Aorta (tissue), 5 donors: ENCODE data around the gene B3GALT5. TPM values are rescaled to one million over a fixed set of nuclear protein-coding genes. Genes with fewer than 3 reads are reported as not detected.

Source experiments
- ATAC-seq: fragments of 200-7000 bp; cut with Tn5 transposase; one replicate; pipeline ENCODE4 v1.9.1; 2022; ENCODE audit warnings: moderate library complexity; ENCODE audit not compliant: low FRiP score
- DNase-seq, 2 donors: peaks; one replicate each; pipeline ENCODE4 v3.0.0-alpha.2; 2020
- H3K27ac ChIP-seq, 2 donors: one replicate each; pipeline ENCODE4 v1.5.1; 2013; ENCODE audit warnings: low read length in 2 of 2, mild to moderate bottlenecking in 2 of 2, moderate library complexity in 2 of 2, control low read depth in 1 of 2, inconsistent platforms in 1 of 2, low read depth in 1 of 2
- H3K27me3 ChIP-seq, 2 donors: one replicate each; pipeline ENCODE4 v1.6.1; 2013; ENCODE audit warnings: control low read depth in 1 of 2, low read length in 1 of 2, mild to moderate bottlenecking in 1 of 2, moderate library complexity in 1 of 2; ENCODE audit not compliant: insufficient read depth in 2 of 2, control insufficient read depth in 1 of 2
- H3K36me3 ChIP-seq, 2 donors: one replicate each; pipeline ENCODE4 v1.6.1; 2013; ENCODE audit warnings: control low read depth in 1 of 2, low read length in 1 of 2, mild to moderate bottlenecking in 1 of 2; ENCODE audit not compliant: insufficient read depth in 2 of 2, control insufficient read depth in 1 of 2
- H3K4me1 ChIP-seq, 2 donors: one replicate each; pipeline ENCODE4 v1.6.1; 2013; ENCODE audit warnings: low read length in 2 of 2, control low read depth in 1 of 2, mild to moderate bottlenecking in 1 of 2, moderate library complexity in 1 of 2; ENCODE audit not compliant: insufficient read depth in 2 of 2, control insufficient read depth in 1 of 2
- H3K4me3 ChIP-seq, 2 donors: one replicate each; pipeline ENCODE4 v1.5.1; 2013; ENCODE audit warnings: low read length in 2 of 2, control low read depth in 1 of 2, mild to moderate bottlenecking in 1 of 2
- H3K9me3 ChIP-seq: one replicate; pipeline ENCODE4 v1.6.1; 2013; ENCODE audit warnings: mild to moderate bottlenecking, low read length; ENCODE audit not compliant: control insufficient read depth
- WGBS, 2 donors: extraction: QIAGEN DNeasy Blood & Tissue Kit; methylation state at CpG; one replicate each; pipeline ENCODE4 v1.1.7; 2013; 5-methylcytosine and 5-hydroxymethylcytosine counted together
- intact Hi-C, 2 donors: fragments of 100-400 bp; cut with DNase I; formaldehyde crosslinking; loops; one replicate each; pipeline versions ENCODE4 v1.14.2 to v1.15.0; 2022
- polyA plus RNA-seq, 2 donors: library from polyadenylated mRNA; stranded (reverse); fragments of 200-250 nt; gene quantifications; one replicate each; pipeline ENCODE4 v1.2.3, GENCODE V29; 2013
- total RNA-seq, 2 donors: library from RNA; stranded (reverse); fragmentation: NEBNext Ultra II Directional; extraction: Animal tissue kit (Norgen Biotek cat#: 25700); gene quantifications; one replicate each; pipeline ENCODE4 v1.2.1, GENCODE V29; 2021
- donor health status: healthy with polysubstance abuse.
- donor health status: Bipolar disorder and iron deficiency.
- donor health status: DM: no; HTN: no; CAD: no.
- donor health status: DM: no; HTN: no; CAD: no.
- donor health status: DM: yes; HTN: yes; CAD: no.

Gene B3GALT5
- total and polyA plus RNA-seq, 4 donors, result 0.10 to 0.50 (median 0.30) TPM

GRCh38 chr21:39658066-39658465 is 45.3 kb downstream of the B3GALT5 start:
- no peaks in the 10 kb centered on the region for H3K36me3 ChIP-seq
- no peaks in the 10 kb centered on the region for H3K4me1 ChIP-seq
- 19 to 35% methylated on average over 2 of the region's 2 CpGs for WGBS, 2 donors
- H3K4me3 ChIP-seq, result no peak overlapping the region
- intact Hi-C loops, result no loop called here
- peaks cover 6% of the 10 kb centered on the region for H3K9me3 ChIP-seq
- H3K27me3 ChIP-seq, result no peaks in the 10 kb centered on the region
- DNase-seq (no peak), ATAC-seq (no peak)
- no peak overlapping the region for H3K27ac ChIP-seq

DNA sequence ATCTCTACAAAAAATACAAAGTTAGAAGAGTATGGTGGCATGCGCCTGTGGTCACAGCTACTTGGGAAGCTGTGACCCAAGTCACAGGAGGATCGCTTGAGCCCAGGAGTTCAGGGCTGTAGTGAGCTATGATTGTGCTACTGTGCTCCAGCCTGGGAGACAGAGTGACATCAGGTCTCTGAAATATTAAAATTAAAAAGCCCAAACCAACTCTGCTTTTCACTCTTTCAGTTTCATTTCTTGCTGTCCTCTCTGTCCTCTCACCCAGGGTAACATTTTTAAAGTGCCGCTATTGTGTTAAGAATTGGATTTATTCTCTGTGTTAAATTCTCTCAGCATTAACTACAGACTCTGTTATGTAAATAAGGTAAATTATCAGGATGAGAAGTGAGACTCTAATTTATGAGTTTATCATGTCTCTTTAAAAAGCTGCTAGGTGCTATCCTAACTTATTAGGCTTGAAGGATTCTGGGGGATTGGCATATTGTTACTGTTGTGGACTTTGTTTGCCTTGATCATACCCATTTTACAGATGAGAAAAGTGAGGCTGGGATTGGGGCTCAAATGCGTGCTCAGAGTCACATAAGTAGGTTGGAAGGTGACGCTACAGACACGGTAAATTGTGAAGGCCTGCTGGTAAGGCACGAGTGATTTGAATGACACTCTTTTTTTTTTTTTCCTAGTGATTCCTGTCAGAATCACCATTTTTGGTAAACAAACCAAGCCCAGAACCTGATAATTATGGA is 46.5 kb downstream of the B3GALT5 start:
- Histone ChIP-seq H3K27ac (no peak overlapping the region), H3K4me1 (no peaks in the 10 kb centered on the region), H3K4me3 (no peak overlapping the region), H3K36me3 (no peaks in the 10 kb centered on the region), H3K9me3 (no peaks in the 10 kb centered on the region), H3K27me3 (no peaks in the 10 kb centered on the region)
- intact Hi-C loops, result no loop called here
- 92 to 94% methylated on average over 7 of the region's 7 CpGs for WGBS, 2 donors
- ATAC-seq (no peak), DNase-seq (no peak)

DNA sequence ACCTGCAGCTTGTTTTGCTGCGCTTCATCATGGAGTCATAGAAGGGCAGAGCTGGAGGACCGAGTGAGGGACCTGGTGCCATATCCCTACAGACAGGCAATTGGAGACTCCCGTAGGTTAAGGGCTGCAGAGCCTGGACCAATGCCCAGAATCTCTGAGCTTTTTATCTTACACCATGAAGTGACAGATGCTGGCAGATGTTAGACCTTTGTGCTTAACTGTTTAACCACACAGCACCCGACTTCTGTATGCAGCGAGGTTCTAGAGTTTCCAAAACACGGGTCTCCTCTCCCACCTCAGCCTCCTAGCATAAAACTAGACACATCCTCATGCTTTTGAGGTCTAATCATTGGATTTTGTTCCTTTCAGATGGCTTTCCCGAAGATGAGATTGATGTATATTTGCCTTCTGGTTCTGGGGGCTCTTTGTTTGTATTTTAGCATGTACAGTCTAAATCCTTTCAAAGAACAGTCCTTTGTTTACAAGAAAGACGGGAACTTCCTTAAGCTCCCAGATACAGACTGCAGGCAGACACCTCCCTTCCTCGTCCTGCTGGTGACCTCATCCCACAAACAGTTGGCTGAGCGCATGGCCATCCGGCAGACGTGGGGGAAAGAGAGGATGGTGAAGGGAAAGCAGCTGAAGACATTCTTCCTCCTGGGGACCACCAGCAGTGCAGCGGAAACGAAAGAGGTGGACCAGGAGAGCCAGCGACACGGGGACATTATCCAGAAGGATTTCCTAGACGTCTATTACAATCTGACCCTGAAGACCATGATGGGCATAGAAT is 47.6 kb downstream of the B3GALT5 start:
- DNase-seq (peak in 1 of 2 donors; percentile 59), ATAC-seq (no peak)
- Histone ChIP-seq H3K4me1 (no peaks in the 10 kb centered on the region), H3K27me3 (no peaks in the 10 kb centered on the region), H3K27ac (no peak overlapping the region), H3K4me3 (no peak overlapping the region), H3K9me3 (no peaks in the 10 kb centered on the region), H3K36me3 (no peaks in the 10 kb centered on the region)
- intact Hi-C loops, result no loop called here
- 20 to 21% methylated on average over 17 of the region's 17 CpGs for WGBS, 2 donors

- Histone ChIP-seq H3K27ac (no peak overlapping the region), H3K9me3 (no peaks in the 10 kb centered on the region), H3K36me3 (no peaks in the 10 kb centered on the region), H3K4me1 (no peaks in the 10 kb centered on the region), H3K4me3 (no peak overlapping the region), H3K27me3 (no peaks in the 10 kb centered on the region)
- ATAC-seq (no peak), DNase-seq (no peak)
- WGBS, 2 donors, result 96 to 98% methylated on average over 18 of the region's 18 CpGs
- intact Hi-C loops, result no loop called here
These were observed 48.4 kb downstream of the B3GALT5 start for GRCh38 chr21:39661121-39661520.

- Histone ChIP-seq H3K4me1 (no peaks in the 10 kb centered on the region), H3K27ac (no peak overlapping the region), H3K9me3 (no peaks in the 10 kb centered on the region), H3K36me3 (no peaks in the 10 kb centered on the region), H3K27me3 (no peaks in the 10 kb centered on the region), H3K4me3 (no peak overlapping the region)
- no peak for ATAC-seq
- no peak for DNase-seq
- intact Hi-C loops, result no loop called here
- WGBS, 2 donors, result 94% methylated on average over 9 of the region's 9 CpGs
These were observed 49.0 kb downstream of the B3GALT5 start for GRCh38 chr21:39661740-39662139.

- Histone ChIP-seq H3K27ac (no peak overlapping the region), H3K27me3 (no peaks in the 10 kb centered on the region), H3K36me3 (no peaks in the 10 kb centered on the region), H3K4me1 (no peaks in the 10 kb centered on the region), H3K4me3 (no peak overlapping the region), H3K9me3 (no peaks in the 10 kb centered on the region)
- intact Hi-C loops, result no loop called here
- 92 to 93% methylated on average over 8 of the region's 8 CpGs for WGBS, 2 donors
- ATAC-seq (no peak), DNase-seq (no peak)
These were observed 49.7 kb downstream of the B3GALT5 start for GRCh38 chr21:39662411-39662953.

DNA sequence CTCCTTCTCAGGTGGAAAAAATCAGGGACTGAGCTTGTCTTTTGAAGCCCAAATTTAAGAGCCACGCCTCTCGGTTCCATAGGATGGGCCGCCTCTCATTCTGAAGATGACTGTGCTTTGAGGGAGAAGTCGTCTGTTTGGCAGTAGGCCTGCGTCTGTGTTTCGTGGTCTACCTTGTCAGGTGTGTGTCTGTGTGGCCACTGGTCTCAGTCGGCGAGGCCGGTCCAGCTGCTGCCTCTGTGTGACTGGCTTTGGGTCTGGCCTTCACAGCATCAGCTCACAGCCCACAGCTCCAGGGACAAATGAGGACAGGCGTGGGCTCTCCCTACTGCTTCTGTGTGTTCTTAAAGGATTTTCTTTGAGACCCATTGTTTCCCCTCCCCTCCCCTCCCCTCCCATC is 50.3 kb downstream of the B3GALT5 start:
- no peaks in the 10 kb centered on the region for H3K27me3 ChIP-seq
- H3K4me1 ChIP-seq, result no peaks in the 10 kb centered on the region
- no peak for DNase-seq
- H3K36me3 ChIP-seq, result no peaks in the 10 kb centered on the region
- no peak overlapping the region for H3K27ac ChIP-seq
- H3K9me3 ChIP-seq, result no peaks in the 10 kb centered on the region
- no peak overlapping the region for H3K4me3 ChIP-seq
- intact Hi-C loops, result no loop called here
- no peak for ATAC-seq
- WGBS, 2 donors, result 95 to 97% methylated on average over 10 of the region's 10 CpGs

DNA sequence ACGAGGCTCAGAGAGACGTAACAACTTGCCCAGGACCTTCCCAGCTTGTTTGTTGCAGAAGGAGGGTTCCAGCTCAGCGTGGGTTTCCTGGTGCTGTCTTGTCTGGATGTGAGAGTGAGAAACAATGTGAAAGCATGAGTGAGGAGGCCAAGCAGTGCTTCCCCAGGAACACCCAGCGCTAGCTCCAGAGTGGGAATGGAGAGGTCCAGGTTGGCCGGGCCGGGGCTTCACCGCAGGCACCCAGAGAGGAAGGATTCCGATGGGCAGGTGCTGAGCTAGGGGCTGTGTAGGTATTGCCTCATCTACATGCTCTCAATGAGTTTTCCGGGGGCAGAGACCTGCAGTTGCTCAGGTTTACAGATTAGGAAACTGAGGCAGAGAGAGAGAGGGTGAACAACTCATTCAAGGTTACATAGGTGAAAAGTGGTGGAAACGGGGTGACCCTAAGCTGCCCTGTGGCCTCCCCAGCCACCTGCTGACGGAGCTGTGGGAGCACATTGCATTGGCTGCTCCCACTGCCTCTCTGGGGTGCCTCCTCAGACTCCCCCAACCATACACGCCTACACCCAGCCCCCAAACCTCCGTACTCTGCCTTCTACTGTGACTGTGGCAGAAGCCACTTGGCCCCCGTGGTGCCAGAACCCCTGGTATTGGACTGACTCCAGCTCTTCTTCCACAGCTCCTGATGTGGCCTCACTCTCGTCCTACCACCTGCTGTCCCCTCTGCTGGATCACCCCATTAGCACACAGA is 51.2 kb downstream of the B3GALT5 start:
- Histone ChIP-seq H3K4me1 (no peaks in the 10 kb centered on the region), H3K4me3 (no peak overlapping the region), H3K36me3 (no peaks in the 10 kb centered on the region), H3K9me3 (no peaks in the 10 kb centered on the region), H3K27ac (no peak overlapping the region), H3K27me3 (no peaks in the 10 kb centered on the region)
- DNase-seq (no peak), ATAC-seq (no peak)
- 91 to 92% methylated on average over 15 of the region's 15 CpGs for WGBS, 2 donors
- intact Hi-C loops, result no loop called here
